HG03432 (cell line): Measurements from ENCODE around the gene GDI1.

Experiments used
- ATAC-seq: cut with Tn5 transposase; IDR thresholded peaks from one replicate; pipeline ENCODE4 v1.9.1; 2021; ENCODE audit warnings: mild to moderate bottlenecking, moderate library complexity; ENCODE audit not compliant: unreplicated experiment

Gene GDI1

GRCh38 chrX:154408659-154409221 is 28.2 kb upstream of the GDI1 start:
- ATAC-seq: no peak

DNA sequence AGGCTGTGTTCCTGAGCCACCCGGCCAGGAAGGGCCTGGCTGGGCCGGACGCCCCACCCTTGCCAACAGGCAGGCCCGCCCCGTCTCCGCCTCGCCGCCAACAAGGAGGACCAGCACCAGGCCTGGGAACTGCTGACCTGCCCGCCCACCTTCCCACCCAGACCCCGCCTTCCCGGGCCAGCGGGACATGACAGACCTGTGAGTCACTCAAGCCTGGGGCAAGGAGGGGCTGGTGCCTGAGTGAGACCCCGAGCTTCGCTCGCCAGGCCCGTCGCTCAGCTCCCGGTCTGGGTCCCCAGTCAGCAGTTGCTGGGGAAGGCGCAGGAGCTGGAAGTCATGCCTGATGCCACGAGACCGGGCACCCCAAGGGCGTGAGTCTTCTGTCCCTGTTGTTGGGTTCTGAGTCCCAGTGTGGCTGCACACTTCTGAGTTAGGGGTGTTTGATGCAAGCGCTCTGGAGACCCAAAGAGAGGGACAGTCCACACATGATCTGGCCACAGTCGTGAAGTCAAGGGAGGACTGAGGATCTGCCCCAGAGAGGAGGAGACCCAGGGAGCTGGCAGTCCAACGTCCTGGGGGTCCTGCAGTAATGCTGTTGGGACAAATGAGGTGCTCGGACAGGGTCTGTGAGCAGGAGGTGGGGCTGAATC is 27.6 kb upstream of the GDI1 start, which contains the start of gene DNASE1L1:
TSS of gene DNASE1L1 (minus strand) at position 33 of the 650 bp plus-strand sequence. CDS start 3,686 bp downstream, outside the sequence.
- ATAC-seq: no peak

DNA sequence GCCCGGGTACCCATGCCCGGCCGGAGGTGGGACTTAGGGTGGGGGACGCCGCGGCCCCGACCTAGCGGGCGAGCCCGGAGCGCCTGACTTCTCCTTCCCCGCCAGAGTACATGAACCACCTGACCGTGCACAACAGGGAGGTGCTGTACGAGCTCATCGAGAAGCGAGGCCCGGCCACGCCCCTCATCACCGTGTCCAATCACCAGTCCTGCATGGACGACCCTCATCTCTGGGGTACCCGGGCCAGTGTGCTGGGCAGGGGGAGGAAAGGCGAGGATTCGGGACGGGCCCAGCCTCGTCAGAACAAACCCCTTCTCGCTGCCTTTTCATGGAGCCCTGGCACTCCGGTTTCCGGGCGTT is 25.0 kb upstream of the GDI1 start:
- ATAC-seq: peak; percentile 71

- no peak for ATAC-seq
Observed at GRCh38 chrX:154412468-154412867, 24.5 kb upstream of the GDI1 start.

DNA sequence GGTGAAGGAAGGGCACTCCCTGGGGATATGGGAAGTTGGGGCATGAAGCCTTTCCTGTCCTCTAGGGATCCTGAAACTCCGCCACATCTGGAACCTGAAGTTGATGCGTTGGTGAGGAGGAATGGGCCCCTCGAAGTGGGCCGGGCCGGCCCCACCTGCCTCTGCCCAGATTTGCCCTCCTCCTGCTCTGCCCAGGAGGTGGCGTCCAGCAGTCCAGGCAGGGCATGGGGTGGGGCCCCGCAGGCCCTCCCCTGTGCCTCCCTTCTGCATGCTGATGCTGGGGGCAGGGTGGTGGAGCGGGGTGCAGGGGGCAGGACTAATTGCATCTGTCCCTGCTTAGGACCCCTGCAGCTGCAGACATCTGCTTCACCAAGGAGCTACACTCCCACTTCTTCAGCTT is 23.8 kb upstream of the GDI1 start:
- ATAC-seq: no peak

- ATAC-seq: no peak
Observed at GRCh38 chrX:154417157-154417556, 19.8 kb upstream of the GDI1 start.

- ATAC-seq: no peak
Observed at GRCh38 chrX:154419189-154419588, 17.8 kb upstream of the GDI1 start.

DNA sequence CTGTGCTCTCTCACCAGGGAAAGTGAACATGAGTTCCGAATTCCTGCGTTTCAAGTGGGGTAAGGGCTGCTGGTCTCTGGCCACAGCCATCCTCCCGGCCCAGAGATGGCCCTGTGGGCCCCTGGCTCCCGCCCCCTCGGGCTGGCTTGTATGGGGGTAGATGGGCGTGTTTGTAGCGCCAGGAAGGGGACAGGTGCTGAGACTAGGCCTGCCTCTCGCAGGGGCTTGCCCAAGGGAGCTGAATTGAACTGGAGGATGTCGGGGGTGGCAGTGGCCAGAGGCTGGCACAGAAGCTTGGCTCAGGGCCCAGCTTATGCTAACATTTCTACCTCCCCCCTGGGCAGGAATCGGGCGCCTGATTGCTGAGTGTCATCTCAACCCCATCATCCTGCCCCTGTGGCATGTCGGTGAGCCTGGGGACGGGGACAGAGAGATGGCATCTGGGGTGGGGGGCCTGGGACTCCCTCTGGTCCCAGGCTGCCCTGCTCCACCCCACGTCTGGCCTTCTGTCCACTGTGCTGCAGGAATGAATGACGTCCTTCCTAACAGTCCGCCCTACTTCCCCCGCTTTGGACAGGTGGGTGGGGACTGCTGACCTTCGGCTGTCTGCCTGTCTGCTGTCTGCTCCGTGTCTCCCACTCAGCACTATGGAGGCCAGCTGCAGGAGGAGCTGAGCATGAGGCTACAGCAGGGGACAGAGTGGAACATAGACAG is 17.1 kb upstream of the GDI1 start:
- no peak for ATAC-seq

DNA sequence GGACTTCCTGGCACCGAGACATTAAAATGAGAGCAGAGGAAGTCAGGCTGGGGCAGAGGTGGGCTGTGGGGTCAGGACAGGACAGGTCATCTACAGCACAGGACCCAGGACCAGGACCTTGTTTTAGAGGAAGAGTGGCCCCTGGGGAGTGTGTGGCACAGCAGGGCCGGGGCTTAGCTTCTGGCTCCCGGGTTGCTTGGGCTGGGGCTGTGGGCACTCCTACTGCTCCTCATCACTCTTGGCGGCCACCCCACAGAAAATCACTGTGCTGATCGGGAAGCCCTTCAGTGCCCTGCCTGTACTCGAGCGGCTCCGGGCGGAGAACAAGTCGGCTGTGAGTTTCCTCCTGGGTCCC is 16.6 kb upstream of the GDI1 start:
- no peak for ATAC-seq

DNA sequence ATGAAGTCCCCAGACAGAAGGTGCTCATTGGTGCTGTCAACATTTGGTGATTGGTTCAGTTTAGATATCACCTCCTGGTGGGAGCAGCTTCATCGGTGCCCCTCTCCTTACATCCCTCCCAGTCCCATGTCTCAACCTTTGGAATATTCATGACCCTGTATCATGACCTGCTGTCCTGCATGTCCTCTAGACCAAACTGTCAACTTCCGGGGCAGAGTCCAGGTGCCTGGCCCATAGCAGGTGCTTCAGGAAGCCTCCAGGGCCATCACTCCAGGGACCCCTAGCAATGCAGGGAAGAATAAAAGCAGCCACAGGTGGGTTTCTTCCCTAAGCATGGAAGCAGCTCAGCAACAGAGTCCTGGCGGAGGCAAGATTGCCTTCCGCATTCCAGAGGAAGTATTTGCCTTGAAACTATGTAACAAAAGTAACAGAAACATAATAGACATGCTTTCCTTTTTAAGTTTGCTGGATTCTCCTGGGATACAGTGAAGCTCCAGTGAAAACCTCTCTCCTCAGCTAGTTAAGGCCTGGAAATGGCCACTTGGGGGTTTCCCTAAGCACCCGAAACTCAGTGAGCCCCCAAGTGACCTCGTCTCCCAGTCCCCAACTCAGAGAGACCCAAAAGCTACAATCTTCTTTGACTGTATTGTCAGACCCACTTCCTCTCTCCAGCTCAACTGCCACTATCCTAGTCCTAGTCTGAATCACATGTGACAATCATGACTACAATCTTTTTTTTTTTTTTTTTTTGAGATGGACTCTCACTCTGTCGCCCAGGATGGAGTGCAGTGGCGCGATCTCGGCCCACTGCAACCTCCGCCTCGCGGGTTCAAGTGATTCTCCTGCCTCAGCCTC is 9.8 kb upstream of the GDI1 start:
- no peak for ATAC-seq

GRCh38 chrX:154428176-154429171 is 8.5 kb upstream of the GDI1 start, which contains the start of gene ATP6AP1:
TSS of gene ATP6AP1 (plus strand) at chrX:154428677. CDS start at chrX:154428693, 16 bp downstream.
- peak; percentile 99 for ATAC-seq

- ATAC-seq: no peak
Observed at GRCh38 chrX:154429711-154430110, 7.2 kb upstream of the GDI1 start.

DNA sequence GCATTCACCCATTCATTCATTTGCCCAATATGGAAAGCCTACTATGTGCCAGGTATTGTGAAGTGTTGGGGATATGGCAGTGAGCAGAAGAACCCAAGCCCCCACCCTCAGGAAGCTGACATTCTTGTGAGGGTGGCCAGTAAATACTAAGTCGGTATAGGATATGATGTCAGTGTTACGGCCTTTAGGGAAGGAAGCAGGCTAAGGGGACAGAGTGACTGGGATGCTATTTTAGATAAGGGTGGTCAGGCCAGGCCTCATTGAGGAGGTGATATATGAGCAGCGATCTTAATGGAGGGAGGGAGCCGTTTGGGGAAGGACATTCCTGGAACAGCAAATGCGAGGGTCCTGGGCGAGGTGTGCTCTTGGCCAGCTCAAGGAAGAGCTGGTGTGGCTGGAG is 6.5 kb upstream of the GDI1 start:
- ATAC-seq: no peak

DNA sequence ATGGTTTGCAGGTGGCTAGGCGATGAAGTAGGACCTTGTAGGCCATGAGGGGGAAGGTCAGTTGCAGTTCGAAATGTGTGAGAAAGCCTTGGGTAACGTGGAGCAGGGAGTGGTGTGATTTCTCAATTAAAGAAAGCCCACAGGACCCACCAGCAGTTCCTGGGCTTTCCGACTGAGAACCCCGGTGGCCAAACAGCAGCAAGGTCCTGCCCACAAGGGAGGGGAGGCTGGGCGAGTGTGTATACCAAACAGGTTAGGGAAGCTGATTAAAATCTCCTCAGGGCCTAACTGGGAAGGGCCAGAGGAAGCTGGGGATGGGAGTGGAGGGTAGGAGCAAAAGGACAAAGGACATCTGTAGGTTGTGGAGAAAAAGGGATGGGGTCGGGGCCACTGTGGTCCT is 6.0 kb upstream of the GDI1 start:
- ATAC-seq: no peak

DNA sequence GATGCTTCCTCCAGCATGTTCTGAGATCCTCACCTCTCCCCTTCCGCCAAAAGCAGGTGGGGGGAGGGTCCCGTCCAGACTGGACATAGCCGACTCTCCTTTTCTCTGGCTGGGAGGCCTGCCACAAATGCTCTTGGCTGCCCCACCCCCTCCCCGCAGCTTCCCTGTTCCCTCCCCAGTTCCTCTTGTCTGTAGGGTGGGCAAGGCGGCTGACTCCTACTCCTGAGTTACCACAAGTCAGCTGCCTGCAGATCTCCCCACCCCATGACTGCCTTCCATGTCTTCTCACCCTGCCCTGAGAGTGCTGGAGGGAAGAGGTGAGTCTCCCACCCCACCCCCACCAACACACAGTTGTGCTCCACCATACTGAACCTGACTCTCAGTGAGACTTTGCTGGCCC is 5.6 kb upstream of the GDI1 start:
- ATAC-seq: no peak

GRCh38 chrX:154432210-154432609 is 4.7 kb upstream of the GDI1 start:
- no peak for ATAC-seq

DNA sequence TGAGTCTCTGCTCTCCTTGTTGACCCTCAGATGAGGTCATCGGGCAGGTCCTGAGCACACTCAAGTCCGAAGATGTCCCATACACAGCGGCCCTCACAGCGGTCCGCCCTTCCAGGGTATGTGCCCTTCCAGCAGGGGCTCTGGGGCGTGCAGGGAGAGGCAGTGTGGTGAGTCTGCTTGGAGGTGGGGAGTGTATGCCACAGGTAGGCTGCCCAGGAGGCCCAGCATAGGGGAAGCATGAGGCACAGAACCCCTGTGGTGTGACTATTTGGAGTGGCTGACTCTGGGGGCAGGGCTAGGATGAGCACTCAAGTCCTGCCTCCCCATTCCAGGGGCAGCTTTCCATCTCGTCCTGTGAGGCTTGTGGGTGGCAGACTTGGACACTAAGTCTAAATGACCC is 3.3 kb upstream of the GDI1 start:
- no peak for ATAC-seq

GRCh38 chrX:154434394-154435168 is 2.4 kb upstream of the GDI1 start:
- no peak for ATAC-seq

DNA sequence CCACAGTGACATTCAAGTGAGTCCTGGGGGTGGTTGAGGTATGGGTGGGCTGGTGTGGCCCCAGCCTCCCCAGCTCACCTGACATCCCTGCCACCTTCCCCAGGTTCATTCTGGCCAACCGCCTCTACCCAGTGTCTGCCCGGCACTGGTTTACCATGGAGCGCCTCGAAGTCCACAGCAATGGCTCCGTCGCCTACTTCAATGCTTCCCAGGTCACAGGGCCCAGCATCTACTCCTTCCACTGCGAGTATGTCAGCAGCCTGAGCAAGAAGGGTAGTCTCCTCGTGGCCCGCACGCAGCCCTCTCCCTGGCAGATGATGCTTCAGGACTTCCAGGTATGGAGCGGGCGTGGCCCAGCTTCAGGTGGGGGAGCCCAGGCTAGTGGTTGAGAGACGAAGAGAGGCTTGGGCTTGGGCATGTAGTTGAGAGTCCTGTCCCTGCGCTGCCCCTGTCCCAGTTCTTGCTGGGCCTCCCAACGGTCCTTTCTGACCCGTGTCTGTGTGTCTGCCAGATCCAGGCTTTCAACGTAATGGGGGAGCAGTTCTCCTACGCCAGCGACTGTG is 1.7 kb upstream of the GDI1 start:
- no peak for ATAC-seq
